Cerebellar nuclear complex (tissue), 1 donor: ENCODE measurements around the gene NRARP.

Experiments
- DNase-seq, 2 experiments: peaks; one replicate each; lab custom pipeline; 2025; lab: John Stamatoyannopoulos, UW

The NRARP gene

GRCh38 chr9:137298401-137299202 is 3.5 kb downstream of the NRARP start:
- no peak for DNase-seq

GRCh38 chr9:137297966-137298365 is 4.1 kb downstream of the NRARP start:
- DNase-seq = no peak

GRCh38 chr9:137296670-137297664 is 5.1 kb downstream of the NRARP start:
- DNase-seq = no peak

DNA sequence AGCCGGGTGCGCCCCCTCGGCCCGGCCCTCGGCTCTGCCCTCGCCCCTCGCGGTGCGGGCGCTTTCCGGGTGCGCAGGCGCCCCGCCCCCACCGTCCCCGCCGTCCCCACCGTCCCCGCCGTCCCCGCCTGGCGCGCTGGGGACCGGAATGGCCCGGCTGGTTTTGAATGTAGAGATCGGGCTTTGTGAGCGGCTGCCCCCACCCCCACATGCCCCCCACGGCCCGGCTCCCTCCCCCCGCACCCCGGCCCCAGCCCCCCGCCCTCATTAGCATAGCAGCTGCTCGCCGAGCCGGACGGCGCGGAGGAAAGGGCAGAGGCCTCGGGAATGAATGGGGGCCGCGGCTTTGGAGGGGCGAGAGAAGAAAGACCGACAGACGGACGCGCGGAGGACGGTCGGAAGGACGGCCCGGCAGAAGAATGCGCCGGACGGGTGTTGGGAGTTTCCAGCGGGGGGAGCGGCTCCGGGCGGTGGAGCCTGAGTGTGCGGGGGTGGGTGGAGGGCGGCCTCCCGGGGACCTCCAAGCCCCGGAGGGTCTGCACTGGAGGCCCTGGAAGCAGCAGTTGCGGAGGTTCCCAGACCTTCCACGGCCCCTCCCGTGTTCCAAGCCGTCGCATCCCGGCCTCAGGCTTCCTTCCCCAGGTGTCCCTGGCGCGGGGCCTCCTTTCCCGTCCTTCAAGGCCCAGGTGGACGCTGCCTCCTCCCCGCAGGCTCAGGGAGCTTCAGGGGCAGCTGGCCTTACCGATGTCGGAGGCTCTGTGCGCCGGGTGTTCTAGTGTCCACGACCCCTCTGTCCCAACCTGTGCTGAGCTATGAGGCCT is 6.0 kb downstream of the NRARP start:
- DNase-seq = no peak

DNA sequence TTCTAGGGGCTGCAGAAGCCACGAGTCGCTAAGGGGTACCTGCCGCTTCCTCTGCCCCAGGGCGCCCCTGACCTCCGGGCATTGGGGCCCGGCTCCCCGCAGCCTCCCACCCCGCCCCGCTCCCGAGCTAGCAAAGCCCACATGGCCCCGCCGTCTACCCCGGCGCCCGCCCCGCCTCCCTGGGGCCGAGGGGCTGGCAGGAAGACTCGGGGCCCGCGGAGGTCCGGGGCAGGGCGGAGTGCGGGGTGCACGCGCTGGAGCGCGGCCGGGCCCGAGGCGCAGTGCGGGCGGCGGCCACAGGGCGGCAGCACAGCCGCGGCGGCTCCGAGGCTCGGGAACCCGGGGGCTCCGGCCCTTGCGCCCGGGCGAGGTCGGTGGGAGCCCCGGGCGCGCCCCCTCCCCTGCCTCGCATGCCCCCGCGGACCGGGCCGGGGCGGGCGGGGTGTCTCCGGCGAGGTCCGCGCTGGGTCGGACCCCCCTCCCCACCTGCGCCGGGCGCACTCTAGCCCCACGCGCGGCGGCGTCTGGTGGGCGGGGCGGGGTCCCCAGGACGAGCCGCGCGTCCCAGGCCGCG is 6.7 kb downstream of the NRARP start:
- no peak for DNase-seq

- no peak for DNase-seq
Observed at GRCh38 chr9:137294681-137295237, 7.3 kb downstream of the NRARP start.

- no peak for DNase-seq
Observed at GRCh38 chr9:137294091-137294680, 7.9 kb downstream of the NRARP start.

DNA sequence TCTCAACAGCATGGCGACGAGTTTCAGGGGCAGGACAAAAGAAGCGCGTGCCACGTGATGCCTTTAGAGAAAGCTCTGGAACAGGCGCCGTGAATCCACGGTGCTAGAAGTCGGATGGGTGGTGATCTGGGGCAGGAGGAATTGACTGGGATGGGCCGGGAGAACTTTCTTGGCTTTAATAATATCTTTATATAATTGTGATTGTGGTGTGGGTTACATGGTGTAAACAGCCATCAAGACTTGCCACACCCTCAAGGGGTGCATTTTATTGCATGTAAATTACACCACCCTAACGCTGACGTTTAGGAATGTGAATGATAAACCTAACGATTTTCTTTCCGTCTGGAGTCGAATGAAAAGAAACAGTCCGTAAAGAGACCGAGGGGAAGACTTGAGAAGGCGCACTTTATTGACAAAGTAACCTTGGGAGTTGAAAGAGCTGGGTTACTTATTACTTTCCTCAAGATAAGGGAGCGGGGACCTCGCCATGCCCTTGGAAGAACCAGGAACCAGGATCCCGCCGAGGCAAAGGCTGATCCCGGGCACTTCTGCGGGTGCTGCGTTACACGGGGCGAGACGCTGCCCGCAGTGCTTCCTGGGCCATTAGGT is 8.5 kb downstream of the NRARP start:
- no peak for DNase-seq

DNA sequence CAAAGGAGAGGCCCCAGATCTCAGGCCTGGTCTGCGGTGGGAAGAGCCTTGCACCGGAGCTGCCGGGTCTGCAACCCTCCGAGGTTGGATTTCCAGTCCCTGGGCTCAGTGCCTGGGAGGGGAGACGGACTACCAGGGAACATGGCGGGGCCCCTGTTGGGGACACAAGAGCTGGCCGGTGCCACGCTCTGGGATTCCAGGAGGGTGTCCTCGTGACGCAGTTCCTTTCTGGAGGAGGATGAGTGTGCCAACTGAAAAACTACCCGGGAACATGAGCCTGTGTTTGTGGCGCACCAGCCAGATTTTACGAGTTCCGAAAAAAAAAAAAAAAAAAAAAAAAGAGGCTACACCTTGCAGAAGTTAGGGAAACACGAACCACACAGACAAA is 9.0 kb downstream of the NRARP start:
- DNase-seq = no peak

DNA sequence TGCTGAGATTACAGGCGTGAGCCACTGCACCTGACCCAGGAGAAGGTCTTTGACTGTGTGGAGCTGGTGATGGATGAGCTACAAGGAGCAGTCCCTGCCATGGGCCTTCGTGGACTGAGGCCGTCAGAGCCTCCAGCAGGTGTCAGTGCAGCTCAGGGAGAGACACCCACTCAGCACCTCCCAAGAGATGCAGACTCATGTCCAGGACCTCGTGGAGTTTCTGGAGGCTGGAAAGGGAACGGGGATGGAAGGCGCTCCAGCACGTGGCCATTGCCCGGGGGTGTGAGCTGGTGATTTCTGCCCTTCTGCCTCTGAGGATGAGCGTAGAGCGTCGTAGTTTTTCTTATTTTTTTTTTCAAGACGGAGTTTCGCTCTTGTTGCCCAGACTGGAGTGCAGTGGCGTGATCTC is 15.1 kb downstream of the NRARP start:
- no peak for DNase-seq

- DNase-seq = no peak
Observed at GRCh38 chr9:137281345-137282116, 20.5 kb downstream of the NRARP start.

DNA sequence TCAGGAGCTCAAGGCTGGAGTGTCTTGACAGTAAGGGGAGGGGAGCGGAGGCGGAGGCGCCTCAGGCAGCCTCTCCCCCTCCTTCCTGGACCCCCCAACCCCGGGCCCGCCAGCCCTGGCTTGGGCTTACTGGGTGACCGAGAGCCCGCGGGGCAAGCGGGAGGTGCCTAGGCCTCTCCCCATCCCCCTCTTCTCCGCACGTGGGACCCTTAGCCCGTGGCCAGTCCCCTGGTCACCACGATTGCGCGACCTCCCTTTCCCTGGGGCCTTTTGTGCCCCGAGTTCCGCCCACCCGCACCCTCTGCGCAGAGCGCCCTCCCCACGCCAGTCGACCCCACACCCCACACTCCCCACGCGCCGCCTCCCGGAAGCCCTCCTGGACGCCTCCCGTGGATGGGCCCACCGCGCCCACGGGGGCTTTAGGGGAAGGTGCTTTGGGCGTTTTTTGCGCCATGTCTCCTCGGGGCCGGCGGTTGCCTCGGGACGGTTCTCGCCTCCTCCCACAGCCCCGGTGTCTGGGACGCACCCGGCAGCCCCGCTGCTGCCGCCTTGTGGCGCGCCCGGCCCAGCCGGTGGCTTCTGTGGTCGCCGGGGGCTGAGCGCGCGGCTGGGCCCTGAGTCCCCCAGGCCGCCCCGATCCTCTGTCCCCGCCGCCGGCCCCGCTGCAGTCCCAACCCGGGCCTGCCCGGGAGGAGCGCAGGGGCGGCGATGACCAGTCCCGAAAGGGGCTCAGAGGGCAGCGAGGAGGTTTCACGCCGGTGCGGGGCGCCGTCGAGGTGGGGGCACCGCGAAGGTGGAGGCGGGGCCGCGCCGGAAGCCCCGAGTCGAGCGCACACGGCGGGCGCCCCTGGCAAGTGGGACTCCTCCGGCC is 21.4 kb downstream of the NRARP start:
- DNase-seq = no peak

- no peak for DNase-seq
Observed at GRCh38 chr9:137279741-137280473, 22.2 kb downstream of the NRARP start.

GRCh38 chr9:137278721-137279711 is 23.1 kb downstream of the NRARP start:
- no peak for DNase-seq

GRCh38 chr9:137278061-137278701 is 23.9 kb downstream of the NRARP start:
- DNase-seq = no peak

GRCh38 chr9:137277329-137278041 is 24.6 kb downstream of the NRARP start, which contains the start of gene TOR4A:
TOR4A (plus strand) TSS chr9:137277726; CDS start chr9:137278690, 964 bp downstream.
- DNase-seq = no peak
